ENCODE results near the gene THSD7A. TPM values are rescaled to one million over a fixed set of nuclear protein-coding genes. Genes with fewer than 3 reads are reported as not detected.

Gene THSD7A
- total and polyA plus RNA-seq, 2 of the 13 experiments (the other 11 are each of a cell fraction or from before 2014, with no cell fraction given) = 0.01 to 0.07 TPM

DNA sequence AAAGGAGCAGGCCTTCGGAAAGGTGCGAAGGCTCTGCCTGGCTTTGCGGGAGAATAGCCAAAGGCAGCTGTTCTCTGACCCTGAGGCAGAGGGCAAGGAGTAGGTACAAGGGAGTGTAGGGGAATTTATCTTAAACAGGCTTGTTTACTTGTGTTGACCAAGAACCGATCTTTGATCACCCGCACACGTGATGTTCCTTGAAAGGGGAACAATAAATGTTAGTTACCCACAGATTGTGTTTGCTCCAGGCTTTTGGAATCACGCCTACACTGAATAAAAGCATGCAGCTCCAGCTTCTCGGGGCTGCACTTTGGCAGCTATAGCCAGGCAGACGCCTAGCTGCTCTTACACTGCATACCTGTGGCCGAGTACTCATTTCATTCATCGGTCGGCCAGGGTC, 437.6 kb downstream of the THSD7A start:
- Histone ChIP-seq H3K9me3 (ENCODE audit: low read length) (no peaks in the 10 kb centered on the region), H3K4me3 (replicated peaks in 1 of 3; ENCODE audit: insufficient read depth in 1 of 3, low read depth in 2 of 3, low read length in 3 of 3) (no peak overlapping the region), H3K9ac (ENCODE audit: insufficient read depth, low read depth, low read length) (no peak overlapping the region), H3K27me3 (ENCODE audit: control insufficient read depth in 1 of 2, insufficient read depth in 2 of 2, low read length in 2 of 2) (no peaks in the 10 kb centered on the region), H3K36me3 (replicated peaks in 1 of 2; ENCODE audit: control insufficient read depth in 1 of 2, insufficient read depth in 2 of 2, low read length in 2 of 2) (no peaks in the 10 kb centered on the region), H3K79me2 (ENCODE audit: insufficient read depth, low read length) (no peaks in the 10 kb centered on the region), H3K4me2 (ENCODE audit: low read depth, low read length) (no peak overlapping the region), H4K20me1 (ENCODE audit: insufficient read depth, low read length) (no peaks in the 10 kb centered on the region), H3K4me1 (ENCODE audit: insufficient read depth, low read length) (no peaks in the 10 kb centered on the region), H2AFZ (ENCODE audit: low read length) (no peak overlapping the region), H3K27ac (ENCODE audit: extremely low read length, insufficient read depth, low read length) (no peak overlapping the region)
- CTCF ChIA-PET (ENCODE audit: low intra/inter-chr PET ratio, low total read pairs) = no interaction called here
- WGBS (ENCODE audit: low lambda C conversion rate) = 2% methylated on average over 10 of the region's 12 CpGs
- ATAC-seq (peak; percentile 74), FAIRE-seq (no peak), DNase-seq (ENCODE audit: low spot score) (peak; percentile 3)
- no TSS peak for BruUV-seq (replicated peaks)
- intact Hi-C loops (cut with micrococcal nuclease; ENCODE audit: unreplicated experiment) = no loop called here
- in situ Hi-C loops (cut with HindIII; ENCODE audit: extremely low pct_ligation_motif_present, low pct_unique_long_range_greater_than_20kb) = no loop called here
- POLR2A ChIA-PET = no interaction called here
- TF ChIP-seq NR1H2 (CRISPR knock-in tag; IDR thresholded peaks at IDR 0.05; ENCODE audit: borderline replicate concordance, low read depth) (no peak), SOX13 (IDR thresholded peaks at IDR 0.05) (no peak), SOX13 (CRISPR knock-in tag; conservative IDR thresholded peaks at IDR 0.05 in 1 of 2, IDR thresholded peaks at IDR 0.05 in 1 of 2) (0 out of 4 replicates have a peak, but pooled peaks of 1 of the 2 experiments have one; percentile 10), HNF4A (CRISPR knock-in tag; IDR thresholded peaks at IDR 0.05) (peak; percentile 17; the same call in 1 of the 2 replicates), BCL6 (CRISPR knock-in tag; IDR thresholded peaks at IDR 0.05) (peak; percentile 54; the same call in 1 of the 2 replicates), FOXP1 (IDR thresholded peaks at IDR 0.05) (no peak), FOXP1 (CRISPR knock-in tag; IDR thresholded peaks at IDR 0.05) (peak; percentile 22; the same call in 1 of the 2 replicates)
- TF ChIP-seq, protein P1, sequence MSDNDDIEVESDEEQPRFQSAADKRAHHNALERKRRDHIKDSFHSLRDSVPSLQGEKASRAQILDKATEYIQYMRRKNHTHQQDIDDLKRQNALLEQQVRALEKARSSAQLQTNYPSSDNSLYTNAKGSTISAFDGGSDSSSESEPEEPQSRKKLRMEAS (IDR thresholded peaks at IDR 0.05) = 0 out of 2 replicates have a peak, but pooled peaks have one; percentile 11
- TF ChIP-seq, protein P2, sequence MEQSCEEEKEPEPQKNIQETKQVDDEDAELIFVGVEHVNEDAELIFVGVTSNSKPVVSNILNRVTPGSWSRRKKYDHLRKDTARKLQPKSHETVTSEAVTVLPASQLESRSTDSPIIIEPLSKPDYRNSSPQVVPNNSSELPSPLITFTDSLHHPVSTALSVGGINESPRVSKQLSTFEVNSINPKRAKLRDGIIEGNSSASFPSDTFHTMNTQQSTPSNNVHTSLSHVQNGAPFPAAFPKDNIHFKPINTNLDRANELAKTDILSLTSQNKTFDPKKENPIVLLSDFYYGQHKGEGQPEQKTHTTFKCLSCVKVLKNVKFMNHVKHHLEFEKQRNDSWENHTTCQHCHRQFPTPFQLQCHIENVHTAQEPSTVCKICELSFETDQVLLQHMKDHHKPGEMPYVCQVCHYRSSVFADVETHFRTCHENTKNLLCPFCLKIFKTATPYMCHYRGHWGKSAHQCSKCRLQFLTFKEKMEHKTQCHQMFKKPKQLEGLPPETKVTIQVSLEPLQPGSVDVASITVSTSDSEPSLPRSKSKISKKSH (CRISPR knock-in tag; IDR thresholded peaks at IDR 0.05; ENCODE audit: borderline replicate concordance) = no peak
